Fibroblast of pulmonary artery (primary cell): Measurements from ENCODE around the gene OR7C1.
"Not testable (repeated sequence)": the region's sequence is repeated elsewhere in the genome, so short reads cannot be mapped to it uniquely, and the experiment has no call there.

ENCODE experiments used
- DNase-seq: peaks from one replicate; pipeline ENCODE4 v3.0.0-alpha.2; 2010; ENCODE audit warnings: low read depth
- H3K4me3 ChIP-seq: replicated peaks from 2 replicates; pipeline ENCODE4 v1.5.1; 2011; ENCODE audit warnings: low read depth, mild to moderate bottlenecking, control low read depth, low read length, moderate library complexity
- CTCF ChIP-seq: IDR thresholded peaks from 2 replicates; pipeline ENCODE4 v1.5.1; 2011; ENCODE audit warnings: mild to moderate bottlenecking, control low read depth, low read length, inconsistent platforms; ENCODE audit errors: missing control alignments

OR7C1 gene

GRCh38 chr19:14809272-14810057, 25.5 kb downstream of the OR7C1 start:
- no peak overlapping the region for H3K4me3 ChIP-seq
- DNase-seq: no peak
- no peak for TF ChIP-seq CTCF

- no peak for TF ChIP-seq CTCF
- no peak overlapping the region for H3K4me3 ChIP-seq
- DNase-seq: no peak
Measured at GRCh38 chr19:14804765-14805164, 30.2 kb downstream of the OR7C1 start.

- no peak for DNase-seq
- TF ChIP-seq CTCF: no peak
Measured at GRCh38 chr19:14798760-14799159, 36.2 kb downstream of the OR7C1 start.

GRCh38 chr19:14796021-14796420, 39.0 kb downstream of the OR7C1 start:
- DNase-seq: no peak
- no peak for TF ChIP-seq CTCF
- H3K4me3 ChIP-seq: no peak overlapping the region

More at GRCh38 chr19:14798760-14799159, 36.2 kb downstream of the OR7C1 start:
- no peak overlapping the region for H3K4me3 ChIP-seq

GRCh38 chr19:14795078-14795721, 39.8 kb downstream of the OR7C1 start:
- no peak for TF ChIP-seq CTCF
- no peak overlapping the region for H3K4me3 ChIP-seq
- DNase-seq: no peak

GRCh38 chr19:14792250-14792649, 42.7 kb downstream of the OR7C1 start:
- not testable (repeated sequence) for DNase-seq, H3K4me3 ChIP-seq

- DNase-seq: peak; percentile 9
Measured at GRCh38 chr19:14786421-14786851, 48.5 kb downstream of the OR7C1 start.

GRCh38 chr19:14785102-14785793, 49.7 kb downstream of the OR7C1 start:
- DNase-seq: peak; percentile 53
- not testable (repeated sequence) for H3K4me3 ChIP-seq

More at GRCh38 chr19:14786421-14786851, 48.5 kb downstream of the OR7C1 start:
- TF ChIP-seq CTCF: peak; percentile 64
- no peak overlapping the region for H3K4me3 ChIP-seq

GRCh38 chr19:14784730-14785101, 50.3 kb downstream of the OR7C1 start:
- peak; percentile 74 for DNase-seq
- H3K4me3 ChIP-seq: not testable (repeated sequence)

GRCh38 chr19:14783410-14783998, 51.5 kb downstream of the OR7C1 start:
- H3K4me3 ChIP-seq, DNase-seq: not testable (repeated sequence)
